ENCODE measurements around the gene TBX10.

TBX10 gene

GRCh38 chr11:67645521-67646461 is 6.2 kb upstream of the TBX10 start:
- no peak overlapping the region for H3K27ac ChIP-seq
- peak; percentile 43; the same call in 1 of the 2 replicates for TF ChIP-seq CTCF (conservative IDR thresholded peaks at IDR 0.05)

- no peak for TF ChIP-seq CTCF (conservative IDR thresholded peaks at IDR 0.05)
- no peak overlapping the region for H3K27ac ChIP-seq
Observed at GRCh38 chr11:67644472-67645418, 5.2 kb upstream of the TBX10 start.

GRCh38 chr11:67644042-67644441 is 4.5 kb upstream of the TBX10 start:
- H3K27ac ChIP-seq, result no peak overlapping the region
- peak; percentile 75 for TF ChIP-seq CTCF (conservative IDR thresholded peaks at IDR 0.05)

- H3K27ac ChIP-seq, result no peak overlapping the region
- no peak for TF ChIP-seq CTCF (conservative IDR thresholded peaks at IDR 0.05)
Observed at GRCh38 chr11:67642173-67643120, 2.9 kb upstream of the TBX10 start.

- no peak overlapping the region for H3K27ac ChIP-seq
- TF ChIP-seq CTCF (conservative IDR thresholded peaks at IDR 0.05), result no peak
Observed at GRCh38 chr11:67641338-67642172, 2.0 kb upstream of the TBX10 start.

- TF ChIP-seq CTCF (conservative IDR thresholded peaks at IDR 0.05), result no peak
- H3K27ac ChIP-seq, result no peak overlapping the region
Observed at GRCh38 chr11:67640758-67641337, 1.3 kb upstream of the TBX10 start.
